ENCODE measurements around the gene MBOAT7.
A peak's percentile ranks its signal among the peaks of the same experiment; 100 is the strongest.
"Not testable (repeated sequence)": the region's sequence is repeated elsewhere in the genome, so short reads cannot be mapped to it uniquely, and the experiment has no call there.

Gene MBOAT7

DNA sequence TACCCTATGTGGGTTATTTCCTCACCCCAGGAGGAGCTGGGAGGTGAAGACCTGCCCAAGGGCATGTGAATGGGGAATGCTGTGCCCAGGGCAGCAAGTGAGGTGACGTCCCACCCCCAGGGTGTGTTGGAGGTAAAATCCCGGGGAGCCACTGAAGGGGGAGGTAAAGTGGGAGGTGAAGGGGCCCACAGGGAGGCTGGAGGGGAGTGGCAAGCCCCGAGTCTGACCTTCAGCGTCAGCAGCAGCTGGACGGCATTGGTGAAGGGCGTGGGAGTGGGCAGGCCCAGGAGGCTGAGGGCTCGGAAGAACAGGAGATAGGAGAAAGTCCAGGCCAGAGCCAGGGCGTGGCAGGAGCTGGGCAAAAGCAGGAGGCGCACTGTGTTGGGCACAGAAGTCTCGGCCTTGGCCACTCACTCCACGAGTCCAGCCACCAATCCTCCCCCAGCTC lies 2.4 kb downstream of the MBOAT7 start:
- peak overlapping the region; percentile 97; the same call in 1 of the 2 replicates for H3K27ac ChIP-seq
- TF ChIP-seq CTCF (conservative IDR thresholded peaks at IDR 0.05): no peak

- H3K27ac ChIP-seq: peak overlapping the region; percentile 97; the same call in 1 of the 2 replicates
- no peak for TF ChIP-seq CTCF (conservative IDR thresholded peaks at IDR 0.05)
Observed at GRCh38 chr19:54186351-54186750, 3.0 kb downstream of the MBOAT7 start.

GRCh38 chr19:54183431-54183830 lies 5.9 kb downstream of the MBOAT7 start:
- no peak overlapping the region; the same call in 1 of the 2 replicates for H3K27ac ChIP-seq
- TF ChIP-seq CTCF (conservative IDR thresholded peaks at IDR 0.05): no peak

DNA sequence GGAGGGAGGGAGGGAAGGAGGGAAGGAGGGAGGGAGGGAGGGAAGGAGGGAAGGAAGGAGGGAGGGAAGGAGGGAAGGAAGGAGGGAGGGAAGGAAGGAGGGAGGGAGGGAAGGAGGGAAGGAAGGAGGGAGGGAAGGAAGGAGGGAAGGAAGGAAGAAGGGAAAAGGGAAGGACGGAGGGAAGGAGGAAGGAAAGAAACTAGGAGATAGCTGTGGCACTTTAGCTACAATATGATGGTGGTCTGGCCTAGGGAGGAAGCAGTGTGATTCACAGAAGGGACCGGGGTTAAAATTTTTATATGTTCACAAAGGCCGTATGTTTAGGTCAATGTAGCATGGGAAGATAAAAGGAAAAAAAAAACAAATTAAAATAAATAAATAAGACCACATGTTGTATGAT lies 7.5 kb downstream of the MBOAT7 start:
- H3K27ac ChIP-seq: not testable (repeated sequence)

- peak overlapping the region; percentile 9; the same call in 1 of the 2 replicates for H3K27ac ChIP-seq
- TF ChIP-seq CTCF (conservative IDR thresholded peaks at IDR 0.05): no peak
Observed at GRCh38 chr19:54180691-54181091, 8.7 kb downstream of the MBOAT7 start.

DNA sequence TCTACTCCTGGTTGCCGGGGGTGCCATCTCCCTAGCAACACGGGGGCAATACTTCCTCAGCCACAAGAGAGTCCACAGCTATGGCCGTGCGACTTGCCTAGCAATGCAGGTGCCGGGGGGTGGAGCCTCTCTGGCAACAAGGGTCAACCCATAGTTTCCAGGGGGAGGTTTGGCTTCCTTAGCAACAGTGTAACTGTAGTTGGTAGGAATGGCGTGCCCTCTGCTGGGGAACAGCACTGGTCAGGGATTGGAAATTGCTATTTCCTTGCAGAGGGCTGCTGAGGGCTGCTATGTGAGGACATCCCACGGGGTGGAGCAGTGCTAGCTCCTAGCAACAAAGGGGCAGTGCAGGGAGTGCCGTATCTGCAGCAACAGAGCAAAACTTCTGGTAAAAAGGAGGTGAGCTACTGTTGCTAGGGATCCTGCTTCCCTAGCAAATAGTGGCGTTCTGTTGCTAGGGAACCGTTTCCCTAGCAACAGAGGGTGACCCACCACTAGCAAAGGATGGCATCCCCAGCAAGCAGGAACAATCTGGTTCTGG lies 9.4 kb downstream of the MBOAT7 start:
- TF ChIP-seq CTCF (conservative IDR thresholded peaks at IDR 0.05): peak; percentile 66
- H3K27ac ChIP-seq: peak overlapping the region; percentile 9; the same call in 1 of the 2 replicates

- no peak for TF ChIP-seq CTCF (conservative IDR thresholded peaks at IDR 0.05)
- peak overlapping the region; percentile 9; the same call in 1 of the 2 replicates for H3K27ac ChIP-seq
Observed at GRCh38 chr19:54179262-54179852, 10.0 kb downstream of the MBOAT7 start.

- peak overlapping the region; percentile 6; the same call in 1 of the 2 replicates for H3K27ac ChIP-seq
- no peak for TF ChIP-seq CTCF (conservative IDR thresholded peaks at IDR 0.05)
Observed at GRCh38 chr19:54178581-54179261, 10.7 kb downstream of the MBOAT7 start.

Measured in VCaP (cell line).